Lower lobe of right lung (tissue), 2 donors: ENCODE data around the gene CKAP2L. TPM values are rescaled to one million over a fixed set of nuclear protein-coding genes. Genes with fewer than 3 reads are reported as not detected.

Experiments used
- ATAC-seq, 2 donors: fragments of 200-7000 bp; cut with Tn5 transposase; one replicate each; pipeline ENCODE4 v1.9.1; 2020 to 2022; ENCODE audit warnings: mild to moderate bottlenecking in 2 of 2, moderate library complexity in 2 of 2
- DNase-seq: peaks from one replicate; pipeline ENCODE4 v3.0.0-alpha.2; 2020
- H3K27ac ChIP-seq: fragments of 200-600 bp; one replicate; pipeline ENCODE4 v1.8.0; 2022
- H3K27me3 ChIP-seq: fragments of 200-600 bp; one replicate; pipeline ENCODE4 v1.8.0; 2022; ENCODE audit warnings: low read depth
- H3K36me3 ChIP-seq: fragments of 200-600 bp; one replicate; pipeline ENCODE4 v1.8.0; 2022; ENCODE audit warnings: mild to moderate bottlenecking
- H3K4me1 ChIP-seq: fragments of 200-600 bp; one replicate; pipeline ENCODE4 v1.8.0; 2022
- H3K4me3 ChIP-seq: fragments of 200-600 bp; one replicate; pipeline ENCODE4 v1.8.0; 2022; ENCODE audit warnings: mild to moderate bottlenecking
- H3K9me3 ChIP-seq: fragments of 200-600 bp; one replicate; pipeline ENCODE4 v1.8.0; 2022
- CTCF ChIP-seq: fragments of 200-600 bp; IDR thresholded peaks from one replicate; pipeline ENCODE4 v1.8.0; 2022; ENCODE audit warnings: antibody characterized with exemption, mild to moderate bottlenecking
- intact Hi-C: fragments of 100-400 bp; cut with DNase I; formaldehyde crosslinking; loops from one replicate; pipeline ENCODE4 v1.11.0; 2022
- total RNA-seq: library from RNA; stranded (reverse); fragmentation: NEBNext Ultra II Directional; extraction: Animal tissue kit (Norgen Biotek cat#: 25700); gene quantifications from one replicate; pipeline ENCODE4 v1.2.1, GENCODE V29; 2021
- donor health status: DM: no; HTN: yes; CAD: no; lungs with severe emphysema.

Gene CKAP2L
- total RNA-seq, 1 donor from 2014 or later = 1.3 TPM

- peaks cover 22% of the 10 kb centered on the region for H3K4me1 ChIP-seq
- no peak overlapping the region for H3K4me3 ChIP-seq
- no peak for DNase-seq
- TF ChIP-seq CTCF = no peak
- no peaks in the 10 kb centered on the region for H3K27me3 ChIP-seq
- intact Hi-C loops = no loop called here
- H3K9me3 ChIP-seq = no peaks in the 10 kb centered on the region
- no peaks in the 10 kb centered on the region for H3K36me3 ChIP-seq
- peak overlapping the region; percentile 63 for H3K27ac ChIP-seq
- peak; percentile 64 to 80 for ATAC-seq
These were observed 63.4 kb downstream of the CKAP2L start for GRCh38 chr2:112701052-112701451.

GRCh38 chr2:112699984-112700667 lies 64.3 kb downstream of the CKAP2L start:
- ATAC-seq = peak; percentile 75 to 78

GRCh38 chr2:112698834-112699515 lies 65.4 kb downstream of the CKAP2L start:
- no peaks in the 10 kb centered on the region for H3K27me3 ChIP-seq
- H3K9me3 ChIP-seq = no peaks in the 10 kb centered on the region
- TF ChIP-seq CTCF = no peak
- ATAC-seq (no peak), DNase-seq (no peak)
- H3K4me3 ChIP-seq = no peak overlapping the region
- H3K36me3 ChIP-seq = no peaks in the 10 kb centered on the region
- H3K4me1 ChIP-seq = peaks cover 22% of the 10 kb centered on the region
- intact Hi-C loops = no loop called here
- peak overlapping the region; percentile 63 for H3K27ac ChIP-seq

More at GRCh38 chr2:112699984-112700667, 64.3 kb downstream of the CKAP2L start:
- DNase-seq = no peak
- no peaks in the 10 kb centered on the region for H3K9me3 ChIP-seq
- peaks cover 22% of the 10 kb centered on the region for H3K4me1 ChIP-seq
- intact Hi-C loops = no loop called here
- no peak for TF ChIP-seq CTCF
- no peak overlapping the region for H3K4me3 ChIP-seq
- no peaks in the 10 kb centered on the region for H3K27me3 ChIP-seq
- H3K27ac ChIP-seq = peak overlapping the region; percentile 63
- H3K36me3 ChIP-seq = no peaks in the 10 kb centered on the region

- peaks cover 38% of the 10 kb centered on the region for H3K4me1 ChIP-seq
- intact Hi-C loops = no loop called here
- DNase-seq = no peak
- H3K4me3 ChIP-seq = no peak overlapping the region
- TF ChIP-seq CTCF = no peak
- H3K36me3 ChIP-seq = no peaks in the 10 kb centered on the region
- H3K27ac ChIP-seq = no peak overlapping the region
- no peak for ATAC-seq
- H3K27me3 ChIP-seq = no peaks in the 10 kb centered on the region
- no peaks in the 10 kb centered on the region for H3K9me3 ChIP-seq
These were observed 70.2 kb downstream of the CKAP2L start for GRCh38 chr2:112694182-112694581.

- H3K4me3 ChIP-seq = no peak overlapping the region
- H3K4me1 ChIP-seq = peaks cover 32% of the 10 kb centered on the region
- intact Hi-C loops = no loop called here
- DNase-seq = no peak
- H3K27me3 ChIP-seq = no peaks in the 10 kb centered on the region
- no peak overlapping the region for H3K27ac ChIP-seq
- ATAC-seq = no peak
- H3K9me3 ChIP-seq = no peaks in the 10 kb centered on the region
- TF ChIP-seq CTCF = no peak
- no peaks in the 10 kb centered on the region for H3K36me3 ChIP-seq
These were observed 70.8 kb downstream of the CKAP2L start for GRCh38 chr2:112693596-112693995.
